ENCODE results near the gene FAM43A.

- TF ChIP-seq ZNF274 (IDR thresholded peaks at IDR 0.05; ENCODE audit: low read depth, low read length), result no peak
- TF ChIP-seq SUZ12 (IDR thresholded peaks at IDR 0.05; ENCODE audit: extremely low read depth, insufficient read depth, insufficient read length), result no peak
Measured at GRCh38 chr3:194736277-194736895, 50.7 kb downstream of the FAM43A start.
